GM10248 (cell line): ENCODE measurements around the gene MCTP1.
A peak's percentile ranks its signal among the peaks of the same experiment; 100 is the strongest.
"Not testable (repeated sequence)": the region's sequence is repeated elsewhere in the genome, so short reads cannot be mapped to it uniquely, and the experiment has no call there.

Source experiments
- CTCF ChIA-PET: fragments of 300-600 bp; sonication (Branson Sonifier 250); formaldehyde crosslinking; extraction: SDS; loops from one replicate; lab custom pipeline; 2021; ENCODE audit warnings: antibody characterized with exemption; lab: Yijun Ruan, JAX
- POLR2A ChIA-PET: fragments of 350-650 bp; sonication (Branson Sonifier 250); formaldehyde crosslinking; extraction: SDS; loops from one replicate; lab custom pipeline; 2020; ENCODE audit warnings: antibody characterized with exemption; lab: Yijun Ruan, JAX
- DNase-seq: peaks from one replicate; pipeline ENCODE4 v3.0.0; 2012; ENCODE audit errors: extremely low spot score
- CTCF ChIP-seq: IDR thresholded peaks from 2 replicates; pipeline ENCODE4 v1.5.1; 2012; ENCODE audit warnings: mild to moderate bottlenecking, low read depth; ENCODE audit errors: extremely low read depth, missing control alignments, control extremely low read depth

Gene MCTP1

GRCh38 chr5:94847019-94847418 is 437.9 kb downstream of the MCTP1 start:
- CTCF ChIA-PET = interaction anchor here (1.3 kb wide), 1 partner anchor 109 kb away, joined by 5 read pairs; no protein-coding TSS in a partner anchor

GRCh38 chr5:94845696-94846095 is 439.2 kb downstream of the MCTP1 start:
- DNase-seq, POLR2A ChIA-PET: not testable (repeated sequence)
- CTCF ChIA-PET = interaction anchor here (1.0 to 1.2 kb wide), 2 partner anchors 105 to 321 kb away, joined by 3 read pairs; no protein-coding TSS in a partner anchor

More at GRCh38 chr5:94847019-94847418, 437.9 kb downstream of the MCTP1 start:
- POLR2A ChIA-PET = no interaction called here
- DNase-seq = no peak
- no peak for TF ChIP-seq CTCF

- POLR2A ChIA-PET = no interaction called here
- CTCF ChIA-PET = interaction anchor here (1.4 to 4.4 kb wide), 5 partner anchors 9 to 42 kb away, joined by 3 to 34 read pairs (median 9); no protein-coding TSS in a partner anchor
Measured at GRCh38 chr5:94841598-94842322, 443.1 kb downstream of the MCTP1 start.

GRCh38 chr5:94833851-94834250 is 451.0 kb downstream of the MCTP1 start:
- CTCF ChIA-PET = interaction anchor here (1.7 to 4.8 kb wide), 3 partner anchors 8 to 17 kb away, joined by 4 to 34 read pairs (median 6); no protein-coding TSS in a partner anchor
- DNase-seq = no peak
- TF ChIP-seq CTCF = no peak
- POLR2A ChIA-PET = no interaction called here

More at GRCh38 chr5:94841598-94842322, 443.1 kb downstream of the MCTP1 start:
- TF ChIP-seq CTCF = no peak
- no peak for DNase-seq

- TF ChIP-seq CTCF = no peak
- ChIA-PET POLR2A (no interaction called here), CTCF (interaction anchor here (0.7 to 4.8 kb wide), 7 partner anchors 9 to 94 kb away, joined by 3 to 34 read pairs (median 4); no protein-coding TSS in a partner anchor)
- DNase-seq = no peak
Measured at GRCh38 chr5:94832685-94833084, 452.2 kb downstream of the MCTP1 start.

GRCh38 chr5:94830520-94830919 is 454.4 kb downstream of the MCTP1 start:
- peak; percentile 12 for TF ChIP-seq CTCF
- no peak for DNase-seq
- ChIA-PET CTCF (interaction anchor here (1.0 to 4.8 kb wide), 5 partner anchors 11 to 92 kb away, joined by 3 to 34 read pairs (median 7); no protein-coding TSS in a partner anchor), POLR2A (no interaction called here)

- POLR2A ChIA-PET, DNase-seq, CTCF ChIA-PET: not testable (repeated sequence)
Measured at GRCh38 chr5:94828222-94828621, 456.7 kb downstream of the MCTP1 start.
